ENCODE measurements around the gene AGER. TPM values are rescaled to one million over a fixed set of nuclear protein-coding genes. Genes with fewer than 3 reads are reported as not detected.

Gene AGER
- total and polyA plus RNA-seq, 9 of the 15 experiments (the other 6 are each of a cell fraction or from before 2014, with no cell fraction given): 1.2 to 11.5 (median 4.1) TPM

DNA sequence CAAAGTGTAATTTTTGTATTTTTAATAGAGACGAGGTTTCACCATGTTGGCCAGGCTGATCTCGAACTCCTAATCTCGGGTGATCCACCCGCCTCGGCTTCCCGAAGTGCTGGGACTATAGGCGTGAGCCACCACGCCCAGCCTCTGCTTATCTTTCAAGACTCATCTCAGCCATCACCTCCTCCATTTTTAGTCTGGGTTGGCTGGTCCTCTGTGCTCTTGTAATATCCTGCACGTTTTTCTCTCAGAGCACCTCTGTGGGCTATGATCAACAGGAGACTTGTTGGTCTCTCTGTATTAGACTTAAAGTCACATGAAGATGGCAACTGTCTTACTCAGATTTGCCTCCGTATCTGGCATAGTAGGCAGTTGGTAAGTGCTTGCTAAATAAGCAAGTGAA lies 32.2 kb upstream of the AGER start (continued):
- TF ChIP-seq BRCA1 (IDR thresholded peaks at IDR 0.05) (no peak), BRCA1 (CRISPR knock-in tag; IDR thresholded peaks at IDR 0.05) (no peak), CSDE1 (IDR thresholded peaks at IDR 0.05) (no peak), TEAD1 (CRISPR knock-in tag; IDR thresholded peaks at IDR 0.05) (peak in 1 of 2 experiments; percentile 50; a peak in 1 of 4 replicates), BDP1 (IDR thresholded peaks at IDR 0.05; ENCODE audit: insufficient read depth, insufficient read length) (no peak), NONO (IDR thresholded peaks at IDR 0.05; ENCODE audit: low read depth in 2 of 2, low read length in 1 of 2) (no peak), SMARCE1 (IDR thresholded peaks at IDR 0.05) (no peak), KDM5B (IDR thresholded peaks at IDR 0.05; ENCODE audit: insufficient replicate concordance, low read depth, low read length) (no peak), ZNF695 (CRISPR knock-in tag; IDR thresholded peaks at IDR 0.05) (no peak), MIER1 (IDR thresholded peaks at IDR 0.05; ENCODE audit: low read depth) (no peak), TCFL5 (CRISPR knock-in tag; conservative IDR thresholded peaks at IDR 0.05) (0 out of 2 replicates have a peak, but pooled peaks have one; percentile 44), ZNF253 (CRISPR knock-in tag; conservative IDR thresholded peaks at IDR 0.05) (no peak), SP1 (CRISPR knock-in tag; IDR thresholded peaks at IDR 0.05) (no peak), MAZ (CRISPR knock-in tag; conservative IDR thresholded peaks at IDR 0.05 in 1 of 2, IDR thresholded peaks at IDR 0.05 in 1 of 2) (no peak), MTA2 (IDR thresholded peaks at IDR 0.05; ENCODE audit: low read depth) (no peak), RBM14 (IDR thresholded peaks at IDR 0.05; ENCODE audit: borderline replicate concordance, insufficient read depth, low read depth, low read length) (no peak)
- TF ChIP-seq, protein P1, sequence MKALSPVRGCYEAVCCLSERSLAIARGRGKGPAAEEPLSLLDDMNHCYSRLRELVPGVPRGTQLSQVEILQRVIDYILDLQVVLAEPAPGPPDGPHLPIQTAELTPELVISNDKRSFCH (CRISPR knock-in tag; IDR thresholded peaks at IDR 0.05): no peak
- TF ChIP-seq, protein P1 (tag; IDR thresholded peaks at IDR 0.05): no peak
- TF ChIP-seq, protein P2, sequence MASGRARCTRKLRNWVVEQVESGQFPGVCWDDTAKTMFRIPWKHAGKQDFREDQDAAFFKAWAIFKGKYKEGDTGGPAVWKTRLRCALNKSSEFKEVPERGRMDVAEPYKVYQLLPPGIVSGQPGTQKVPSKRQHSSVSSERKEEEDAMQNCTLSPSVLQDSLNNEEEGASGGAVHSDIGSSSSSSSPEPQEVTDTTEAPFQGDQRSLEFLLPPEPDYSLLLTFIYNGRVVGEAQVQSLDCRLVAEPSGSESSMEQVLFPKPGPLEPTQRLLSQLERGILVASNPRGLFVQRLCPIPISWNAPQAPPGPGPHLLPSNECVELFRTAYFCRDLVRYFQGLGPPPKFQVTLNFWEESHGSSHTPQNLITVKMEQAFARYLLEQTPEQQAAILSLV (tag; IDR thresholded peaks at IDR 0.05): no peak
- TF ChIP-seq, protein P3, sequence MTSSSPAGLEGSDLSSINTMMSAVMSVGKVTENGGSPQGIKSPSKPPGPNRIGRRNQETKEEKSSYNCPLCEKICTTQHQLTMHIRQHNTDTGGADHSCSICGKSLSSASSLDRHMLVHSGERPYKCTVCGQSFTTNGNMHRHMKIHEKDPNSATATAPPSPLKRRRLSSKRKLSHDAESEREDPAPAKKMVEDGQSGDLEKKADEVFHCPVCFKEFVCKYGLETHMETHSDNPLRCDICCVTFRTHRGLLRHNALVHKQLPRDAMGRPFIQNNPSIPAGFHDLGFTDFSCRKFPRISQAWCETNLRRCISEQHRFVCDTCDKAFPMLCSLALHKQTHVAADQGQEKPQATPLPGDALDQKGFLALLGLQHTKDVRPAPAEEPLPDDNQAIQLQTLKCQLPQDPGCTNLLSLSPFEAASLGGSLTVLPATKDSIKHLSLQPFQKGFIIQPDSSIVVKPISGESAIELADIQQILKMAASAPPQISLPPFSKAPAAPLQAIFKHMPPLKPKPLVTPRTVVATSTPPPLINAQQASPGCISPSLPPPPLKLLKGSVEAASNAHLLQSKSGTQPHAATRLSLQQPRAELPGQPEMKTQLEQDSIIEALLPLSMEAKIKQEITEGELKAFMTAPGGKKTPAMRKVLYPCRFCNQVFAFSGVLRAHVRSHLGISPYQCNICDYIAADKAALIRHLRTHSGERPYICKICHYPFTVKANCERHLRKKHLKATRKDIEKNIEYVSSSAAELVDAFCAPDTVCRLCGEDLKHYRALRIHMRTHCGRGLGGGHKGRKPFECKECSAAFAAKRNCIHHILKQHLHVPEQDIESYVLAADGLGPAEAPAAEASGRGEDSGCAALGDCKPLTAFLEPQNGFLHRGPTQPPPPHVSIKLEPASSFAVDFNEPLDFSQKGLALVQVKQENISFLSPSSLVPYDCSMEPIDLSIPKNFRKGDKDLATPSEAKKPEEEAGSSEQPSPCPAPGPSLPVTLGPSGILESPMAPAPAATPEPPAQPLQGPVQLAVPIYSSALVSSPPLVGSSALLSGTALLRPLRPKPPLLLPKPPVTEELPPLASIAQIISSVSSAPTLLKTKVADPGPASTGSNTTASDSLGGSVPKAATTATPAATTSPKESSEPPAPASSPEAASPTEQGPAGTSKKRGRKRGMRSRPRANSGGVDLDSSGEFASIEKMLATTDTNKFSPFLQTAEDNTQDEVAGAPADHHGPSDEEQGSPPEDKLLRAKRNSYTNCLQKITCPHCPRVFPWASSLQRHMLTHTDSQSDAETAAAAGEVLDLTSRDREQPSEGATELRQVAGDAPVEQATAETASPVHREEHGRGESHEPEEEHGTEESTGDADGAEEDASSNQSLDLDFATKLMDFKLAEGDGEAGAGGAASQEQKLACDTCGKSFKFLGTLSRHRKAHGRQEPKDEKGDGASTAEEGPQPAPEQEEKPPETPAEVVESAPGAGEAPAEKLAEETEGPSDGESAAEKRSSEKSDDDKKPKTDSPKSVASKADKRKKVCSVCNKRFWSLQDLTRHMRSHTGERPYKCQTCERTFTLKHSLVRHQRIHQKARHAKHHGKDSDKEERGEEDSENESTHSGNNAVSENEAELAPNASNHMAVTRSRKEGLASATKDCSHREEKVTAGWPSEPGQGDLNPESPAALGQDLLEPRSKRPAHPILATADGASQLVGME (CRISPR knock-in tag; IDR thresholded peaks at IDR 0.05): no peak
